ENCODE measurements around the gene AP3S2. TPM values are rescaled to one million over a fixed set of nuclear protein-coding genes. Genes with fewer than 3 reads are reported as not detected.

The AP3S2 gene
- total RNA-seq, 1 donor from 2014 or later, result 36.4 TPM

GRCh38 chr15:89826671-89827655, 66.8 kb downstream of the AP3S2 start:
- no peaks in the 10 kb centered on the region for H3K36me3 Mint-ChIP-seq (ENCODE audit: low read depth)
- POLR2A ChIA-PET, result no interaction called here

GRCh38 chr15:89825271-89825940, 68.4 kb downstream of the AP3S2 start:
- no peak overlapping the region for H3K27ac Mint-ChIP-seq
- CTCF ChIA-PET, result no interaction called here
- POLR2A ChIA-PET, result interaction anchor here (0.9 kb wide), 1 partner anchor 45 kb away, joined by 4 read pairs; no protein-coding TSS in a partner anchor

More at GRCh38 chr15:89826671-89827655, 66.8 kb downstream of the AP3S2 start:
- CTCF ChIA-PET, result no interaction called here
- H3K9me3 Mint-ChIP-seq, result no peaks in the 10 kb centered on the region
- peaks cover 8% of the 10 kb centered on the region for H3K27me3 Mint-ChIP-seq
- ATAC-seq (ENCODE audit: low read depth) (no peak), DNase-seq (no peak)
- H3K27ac Mint-ChIP-seq, result no peak overlapping the region
- intact Hi-C loops (cut with micrococcal nuclease), result no loop called here
- H3K4me3 Mint-ChIP-seq, result no peak overlapping the region
- TF ChIP-seq CTCF (IDR thresholded peaks at IDR 0.05), result no peak
- peaks cover 14% of the 10 kb centered on the region for H3K4me1 Mint-ChIP-seq

GRCh38 chr15:89824607-89824867, 69.3 kb downstream of the AP3S2 start:
- ATAC-seq (ENCODE audit: low read depth) (no peak), DNase-seq (no peak)
- no peak overlapping the region for H3K4me3 Mint-ChIP-seq
- no peaks in the 10 kb centered on the region for H3K9me3 Mint-ChIP-seq
- no peak overlapping the region for H3K27ac Mint-ChIP-seq
- CTCF ChIA-PET, result no interaction called here
- peaks cover 14% of the 10 kb centered on the region for H3K4me1 Mint-ChIP-seq
- intact Hi-C loops (cut with micrococcal nuclease), result no loop called here
- H3K36me3 Mint-ChIP-seq (ENCODE audit: low read depth), result no peaks in the 10 kb centered on the region
- POLR2A ChIA-PET, result no interaction called here
- TF ChIP-seq CTCF (IDR thresholded peaks at IDR 0.05), result no peak
- peaks cover 13% of the 10 kb centered on the region for H3K27me3 Mint-ChIP-seq

More at GRCh38 chr15:89825271-89825940, 68.4 kb downstream of the AP3S2 start:
- no peak for DNase-seq
- Mint-ChIP-seq H3K4me3 (no peak overlapping the region), H3K27me3 (peaks cover 13% of the 10 kb centered on the region), H3K36me3 (ENCODE audit: low read depth) (no peaks in the 10 kb centered on the region), H3K9me3 (no peaks in the 10 kb centered on the region), H3K4me1 (peaks cover 14% of the 10 kb centered on the region)
- no peak for TF ChIP-seq CTCF (IDR thresholded peaks at IDR 0.05)
- ATAC-seq (ENCODE audit: low read depth), result peak; percentile 75
- intact Hi-C loops (cut with micrococcal nuclease), result no loop called here

GRCh38 chr15:89823836-89824606, 69.8 kb downstream of the AP3S2 start:
- ChIA-PET CTCF (no interaction called here), POLR2A (no interaction called here)
- Mint-ChIP-seq H3K4me3 (no peak overlapping the region), H3K4me1 (peaks cover 14% of the 10 kb centered on the region), H3K9me3 (no peaks in the 10 kb centered on the region), H3K36me3 (ENCODE audit: low read depth) (no peaks in the 10 kb centered on the region), H3K27me3 (peaks cover 13% of the 10 kb centered on the region), H3K27ac (no peak overlapping the region)
- TF ChIP-seq CTCF (IDR thresholded peaks at IDR 0.05), result no peak
- DNase-seq, result no peak
- intact Hi-C loops (cut with micrococcal nuclease), result no loop called here
- ATAC-seq (ENCODE audit: low read depth), result no peak
